Activated T-cell treated with anti-CD3 and anti-CD28 coated beads for 48 hours (primary cell): ENCODE data around the gene OPALIN.

Source experiments
- DNase-seq: peaks from one replicate; pipeline ENCODE4 v3.0.0-alpha.2; 2020; ENCODE audit warnings: low read depth

OPALIN gene

GRCh38 chr10:96298362-96298761 lies 60.4 kb downstream of the OPALIN start:
- DNase-seq, result no peak

- no peak for DNase-seq
These were observed 61.3 kb downstream of the OPALIN start for GRCh38 chr10:96297486-96297885.

GRCh38 chr10:96295475-96295874 lies 63.3 kb downstream of the OPALIN start:
- no peak for DNase-seq
